Loucy (cell line): ENCODE results near the gene TBX21.

ENCODE experiments used
- H2AFZ ChIP-seq: fragments of 200-600 bp; sonication (generic); 2 replicates; pipeline ENCODE4 v1.6.0; 2016; ENCODE audit warnings: antibody characterized with exemption, mild to moderate bottlenecking, low read length, moderate library complexity
- H3F3A ChIP-seq: fragments of 200-600 bp; 2 replicates; pipeline ENCODE4 v1.6.0; 2016; ENCODE audit warnings: antibody characterized with exemption, low read depth, mild to moderate bottlenecking
- H3K27me3 ChIP-seq: fragments of 200-600 bp; sonication (generic); 2 replicates; pipeline ENCODE4 v1.6.1; 2014; ENCODE audit warnings: low read length, mild to moderate bottlenecking; ENCODE audit not compliant: insufficient read depth, poor library complexity, severe bottlenecking
- H3K36me3 ChIP-seq: fragments of 200-600 bp; sonication (generic); 2 replicates; pipeline ENCODE4 v1.6.1; 2016; ENCODE audit warnings: low read length; ENCODE audit not compliant: insufficient read depth
- H3K4me1 ChIP-seq: fragments of 200-600 bp; sonication (generic); 2 replicates; pipeline ENCODE4 v1.5.1; 2014; ENCODE audit warnings: low read length, mild to moderate bottlenecking; ENCODE audit not compliant: insufficient read depth, poor library complexity, severe bottlenecking
- H3K4me2 ChIP-seq: fragments of 200-600 bp; sonication (generic); 2 replicates; pipeline ENCODE4 v1.6.0; 2014; ENCODE audit warnings: antibody characterized with exemption, low read length, low read depth, mild to moderate bottlenecking; ENCODE audit not compliant: poor library complexity, severe bottlenecking
- H3K4me3 ChIP-seq: fragments of 200-600 bp; sonication (generic); 2 replicates; pipeline ENCODE4 v1.5.1; 2014; ENCODE audit warnings: low read length, mild to moderate bottlenecking, mixed read lengths; ENCODE audit not compliant: poor library complexity, severe bottlenecking
- H3K79me2 ChIP-seq: fragments of 200-600 bp; sonication (generic); 2 replicates; pipeline ENCODE4 v1.6.1; 2014; ENCODE audit warnings: low read length; ENCODE audit not compliant: insufficient read depth
- H3K9ac ChIP-seq: fragments of 200-600 bp; sonication (generic); 2 replicates; pipeline ENCODE4 v1.6.0; 2014; ENCODE audit warnings: mild to moderate bottlenecking, low read depth, low read length, moderate library complexity; ENCODE audit not compliant: poor library complexity, severe bottlenecking
- H3K9me2 ChIP-seq: fragments of 200-600 bp; sonication (generic); replicated peaks from 2 replicates; pipeline ENCODE4 v1.6.1; 2016; ENCODE audit warnings: low read depth, low read length, mixed read lengths
- H3K9me3 ChIP-seq: fragments of 200-600 bp; sonication (generic); 2 replicates; pipeline ENCODE4 v1.6.1; 2014; ENCODE audit warnings: mild to moderate bottlenecking, antibody characterized with exemption, low read length, low read depth; ENCODE audit not compliant: insufficient read depth
- H4K20me1 ChIP-seq: fragments of 200-600 bp; sonication (generic); 2 replicates; pipeline ENCODE4 v1.6.0; 2014; ENCODE audit warnings: antibody characterized with exemption, low read length, mild to moderate bottlenecking; ENCODE audit not compliant: insufficient read depth, poor library complexity, severe bottlenecking
- CTCF ChIP-seq: fragments of 200-600 bp; sonication (generic); conservative IDR thresholded peaks from 2 replicates; pipeline ENCODE4 v1.5.1; 2014; ENCODE audit warnings: mild to moderate bottlenecking, antibody characterized with exemption, low read length
- EZH2phosphoT487 ChIP-seq: fragments of 200-600 bp; IDR thresholded peaks from 2 replicates; pipeline ENCODE4 v1.6.1; 2018; ENCODE audit warnings: antibody characterized with exemption, mild to moderate bottlenecking, moderate library complexity, borderline replicate concordance

Gene TBX21

GRCh38 chr17:47718634-47719405 is 14.2 kb upstream of the TBX21 start:
- H3K4me3 ChIP-seq = peak overlapping the region; percentile 11
- H3K36me3 ChIP-seq = no peaks in the 10 kb centered on the region
- TF ChIP-seq EZH2phosphoT487 (no peak), CTCF (no peak)
- peak overlapping the region; percentile 58 for H3K4me2 ChIP-seq
- H3K9me3 ChIP-seq = no peaks in the 10 kb centered on the region
- no peaks in the 10 kb centered on the region for H4K20me1 ChIP-seq
- H3K27me3 ChIP-seq = no peaks in the 10 kb centered on the region
- no peak overlapping the region for H2AFZ ChIP-seq
- H3K4me1 ChIP-seq = peaks cover 46% of the 10 kb centered on the region
- no peaks in the 10 kb centered on the region for H3K9me2 ChIP-seq
- no peak overlapping the region for H3K9ac ChIP-seq
- H3K79me2 ChIP-seq = no peaks in the 10 kb centered on the region
- no peaks in the 10 kb centered on the region for H3F3A ChIP-seq

GRCh38 chr17:47719411-47720152 is 13.5 kb upstream of the TBX21 start:
- no peaks in the 10 kb centered on the region for H3K9me3 ChIP-seq
- H3K79me2 ChIP-seq = no peaks in the 10 kb centered on the region
- H3K27me3 ChIP-seq = no peaks in the 10 kb centered on the region
- no peak overlapping the region for H2AFZ ChIP-seq
- no peaks in the 10 kb centered on the region for H4K20me1 ChIP-seq
- H3K9ac ChIP-seq = peak overlapping the region; percentile 13
- H3F3A ChIP-seq = no peaks in the 10 kb centered on the region
- peak overlapping the region; percentile 58 for H3K4me2 ChIP-seq
- TF ChIP-seq CTCF (no peak), EZH2phosphoT487 (no peak)
- peak overlapping the region; percentile 11 for H3K4me3 ChIP-seq
- no peaks in the 10 kb centered on the region for H3K9me2 ChIP-seq
- H3K4me1 ChIP-seq = peaks cover 43% of the 10 kb centered on the region
- no peaks in the 10 kb centered on the region for H3K36me3 ChIP-seq

DNA sequence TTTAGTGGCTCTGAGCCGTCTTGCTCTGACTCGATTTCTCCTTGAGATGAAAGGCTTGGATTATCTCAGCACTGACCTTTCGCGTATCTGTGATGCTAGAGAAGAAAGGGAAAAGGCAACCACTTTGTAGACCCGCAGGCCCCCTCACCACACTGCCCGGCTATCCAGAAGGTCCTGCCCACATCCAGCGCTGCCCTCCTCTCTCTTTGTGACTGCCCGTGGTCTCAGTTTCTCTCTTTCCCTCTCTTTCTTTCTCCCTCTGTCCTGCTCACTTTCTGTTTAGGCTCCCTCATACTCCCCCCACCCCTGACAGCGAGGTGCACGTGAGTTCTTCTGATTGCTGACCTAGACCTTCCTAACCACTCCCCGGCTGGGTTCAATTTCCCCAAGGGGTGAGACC is 12.8 kb upstream of the TBX21 start:
- no peaks in the 10 kb centered on the region for H3F3A ChIP-seq
- no peaks in the 10 kb centered on the region for H3K9me2 ChIP-seq
- no peaks in the 10 kb centered on the region for H3K9me3 ChIP-seq
- TF ChIP-seq EZH2phosphoT487 (no peak), CTCF (no peak)
- H3K4me1 ChIP-seq = peaks cover 41% of the 10 kb centered on the region
- no peak overlapping the region for H2AFZ ChIP-seq
- H3K4me3 ChIP-seq = no peak overlapping the region
- no peaks in the 10 kb centered on the region for H4K20me1 ChIP-seq
- no peak overlapping the region for H3K9ac ChIP-seq
- peak overlapping the region; percentile 58 for H3K4me2 ChIP-seq
- no peaks in the 10 kb centered on the region for H3K79me2 ChIP-seq
- H3K36me3 ChIP-seq = no peaks in the 10 kb centered on the region
- no peaks in the 10 kb centered on the region for H3K27me3 ChIP-seq
